IMR-90 (cell line): ENCODE measurements around the gene IGF2BP3.

Experiments used
- BHLHE40 ChIP-seq: fragments of 150-350 bp; IDR thresholded peaks from 2 replicates; pipeline ENCODE4 v1.6.1; 2016; ENCODE audit warnings: mild to moderate bottlenecking, low read depth, low read length
- CEBPB ChIP-seq: IDR thresholded peaks from 2 replicates; pipeline ENCODE4 v1.6.1; 2012; ENCODE audit warnings: low read depth, low read length, improper control_type of control experiment
- CHD1 ChIP-seq: IDR thresholded peaks from 2 replicates; pipeline ENCODE4 v1.6.1; 2012; ENCODE audit warnings: low read depth, low read length, improper control_type of control experiment
- FOS ChIP-seq: fragments of 150-350 bp; IDR thresholded peaks from 2 replicates; pipeline ENCODE4 v1.6.1; 2016; ENCODE audit warnings: low read depth, low read length
- MAZ ChIP-seq: IDR thresholded peaks from 2 replicates; pipeline ENCODE4 v1.6.1; 2012; ENCODE audit warnings: low read depth, mild to moderate bottlenecking, low read length, improper control_type of control experiment, moderate library complexity, borderline replicate concordance
- MXI1 ChIP-seq: IDR thresholded peaks from 2 replicates; pipeline ENCODE4 v1.6.1; 2012; ENCODE audit warnings: low read depth, mild to moderate bottlenecking, low read length, moderate library complexity, borderline replicate concordance
- NFE2L2 ChIP-seq: fragments of 150-350 bp; IDR thresholded peaks from 2 replicates; pipeline ENCODE4 v1.6.1; 2016; ENCODE audit warnings: low read depth, mild to moderate bottlenecking, low read length
- POLR2A ChIP-seq: IDR thresholded peaks from 2 replicates; pipeline ENCODE4 v1.6.1; 2012; ENCODE audit warnings: mild to moderate bottlenecking, low read depth, low read length
- RAD21 ChIP-seq: IDR thresholded peaks from 2 replicates; pipeline ENCODE4 v1.6.1; 2012; ENCODE audit warnings: low read length, improper control_type of control experiment
- RCOR1 ChIP-seq: IDR thresholded peaks from 2 replicates; pipeline ENCODE4 v1.6.1; 2012; ENCODE audit warnings: mild to moderate bottlenecking, low read length, improper control_type of control experiment; ENCODE audit not compliant: insufficient replicate concordance
- SMC3 ChIP-seq: fragments of 150-350 bp; IDR thresholded peaks from 2 replicates; pipeline ENCODE4 v1.6.1; 2016; ENCODE audit warnings: low read depth, mild to moderate bottlenecking, antibody characterized with exemption, low read length, moderate library complexity
- TF ChIP-seq, protein P1 (sequence below): conservative IDR thresholded peaks from 2 replicates; pipeline ENCODE4 v1.5.1; 2012; ENCODE audit warnings: mild to moderate bottlenecking, low read depth, low read length, improper control_type of control experiment
- TF ChIP-seq, protein P2 (sequence below): fragments of 150-350 bp; IDR thresholded peaks from 2 replicates; pipeline ENCODE4 v1.6.1; 2017; ENCODE audit warnings: mild to moderate bottlenecking, antibody characterized with exemption, low read length, low read depth
- TF ChIP-seq, protein P3 (sequence below): fragments of 150-350 bp; IDR thresholded peaks from 2 replicates; pipeline ENCODE4 v1.6.1; 2016; ENCODE audit warnings: low read depth, mild to moderate bottlenecking, low read length, moderate library complexity, borderline replicate concordance

DNA sequence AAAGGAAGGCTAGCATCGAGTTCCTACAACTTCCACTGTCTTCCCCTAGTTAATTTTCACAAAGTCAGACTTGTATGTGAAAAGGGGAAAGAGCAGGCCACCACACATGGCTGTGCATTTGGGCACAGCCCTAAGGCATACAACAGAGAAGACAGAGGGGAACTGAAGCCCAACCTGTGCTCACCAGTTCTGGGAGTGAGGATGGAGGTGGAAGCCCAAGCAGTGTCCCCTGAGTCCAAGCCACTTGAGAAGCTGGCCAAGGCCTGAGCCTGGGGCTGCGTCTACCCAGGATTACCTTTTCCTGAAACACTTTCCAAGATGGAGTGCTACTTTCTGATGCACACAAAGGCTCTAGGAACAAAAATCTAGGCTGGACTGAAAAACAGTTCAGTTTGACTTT lies 203.4 kb downstream of the IGF2BP3 start:
- TF ChIP-seq, protein P1, sequence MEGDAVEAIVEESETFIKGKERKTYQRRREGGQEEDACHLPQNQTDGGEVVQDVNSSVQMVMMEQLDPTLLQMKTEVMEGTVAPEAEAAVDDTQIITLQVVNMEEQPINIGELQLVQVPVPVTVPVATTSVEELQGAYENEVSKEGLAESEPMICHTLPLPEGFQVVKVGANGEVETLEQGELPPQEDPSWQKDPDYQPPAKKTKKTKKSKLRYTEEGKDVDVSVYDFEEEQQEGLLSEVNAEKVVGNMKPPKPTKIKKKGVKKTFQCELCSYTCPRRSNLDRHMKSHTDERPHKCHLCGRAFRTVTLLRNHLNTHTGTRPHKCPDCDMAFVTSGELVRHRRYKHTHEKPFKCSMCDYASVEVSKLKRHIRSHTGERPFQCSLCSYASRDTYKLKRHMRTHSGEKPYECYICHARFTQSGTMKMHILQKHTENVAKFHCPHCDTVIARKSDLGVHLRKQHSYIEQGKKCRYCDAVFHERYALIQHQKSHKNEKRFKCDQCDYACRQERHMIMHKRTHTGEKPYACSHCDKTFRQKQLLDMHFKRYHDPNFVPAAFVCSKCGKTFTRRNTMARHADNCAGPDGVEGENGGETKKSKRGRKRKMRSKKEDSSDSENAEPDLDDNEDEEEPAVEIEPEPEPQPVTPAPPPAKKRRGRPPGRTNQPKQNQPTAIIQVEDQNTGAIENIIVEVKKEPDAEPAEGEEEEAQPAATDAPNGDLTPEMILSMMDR = no peak
- TF ChIP-seq POLR2A (no peak), MXI1 (no peak), NFE2L2 (no peak), FOS (no peak), CHD1 (no peak), CEBPB (no peak), RAD21 (no peak), BHLHE40 (no peak), MAZ (no peak), RCOR1 (no peak), SMC3 (no peak)
- TF ChIP-seq, protein P2, sequence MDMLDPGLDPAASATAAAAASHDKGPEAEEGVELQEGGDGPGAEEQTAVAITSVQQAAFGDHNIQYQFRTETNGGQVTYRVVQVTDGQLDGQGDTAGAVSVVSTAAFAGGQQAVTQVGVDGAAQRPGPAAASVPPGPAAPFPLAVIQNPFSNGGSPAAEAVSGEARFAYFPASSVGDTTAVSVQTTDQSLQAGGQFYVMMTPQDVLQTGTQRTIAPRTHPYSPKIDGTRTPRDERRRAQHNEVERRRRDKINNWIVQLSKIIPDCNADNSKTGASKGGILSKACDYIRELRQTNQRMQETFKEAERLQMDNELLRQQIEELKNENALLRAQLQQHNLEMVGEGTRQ = no peak
- TF ChIP-seq, protein P3, sequence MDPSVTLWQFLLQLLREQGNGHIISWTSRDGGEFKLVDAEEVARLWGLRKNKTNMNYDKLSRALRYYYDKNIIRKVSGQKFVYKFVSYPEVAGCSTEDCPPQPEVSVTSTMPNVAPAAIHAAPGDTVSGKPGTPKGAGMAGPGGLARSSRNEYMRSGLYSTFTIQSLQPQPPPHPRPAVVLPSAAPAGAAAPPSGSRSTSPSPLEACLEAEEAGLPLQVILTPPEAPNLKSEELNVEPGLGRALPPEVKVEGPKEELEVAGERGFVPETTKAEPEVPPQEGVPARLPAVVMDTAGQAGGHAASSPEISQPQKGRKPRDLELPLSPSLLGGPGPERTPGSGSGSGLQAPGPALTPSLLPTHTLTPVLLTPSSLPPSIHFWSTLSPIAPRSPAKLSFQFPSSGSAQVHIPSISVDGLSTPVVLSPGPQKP = no peak
